ENCODE results near the gene FLNB. TPM values are rescaled to one million over a fixed set of nuclear protein-coding genes. Genes with fewer than 3 reads are reported as not detected.

Gene FLNB
- total RNA-seq, 2 experiments from 2014 or later, result 47.7 to 48.0 TPM

GRCh38 chr3:58001086-58001467, 7.1 kb upstream of the FLNB start:
- Mint-ChIP-seq H3K27me3 (ENCODE audit: low read depth) (no peaks in the 10 kb centered on the region), H3K27ac (no peak overlapping the region), H3K4me1 (ENCODE audit: low read depth) (peaks cover 13% of the 10 kb centered on the region), H3K36me3 (ENCODE audit: low read depth) (no peaks in the 10 kb centered on the region), H3K4me3 (no peak overlapping the region), H3K9me3 (no peaks in the 10 kb centered on the region)
- DNase-seq, result no peak
- CTCF ChIA-PET, result no interaction called here
- intact Hi-C loops (cut with micrococcal nuclease), result no loop called here

- CTCF ChIA-PET, result no interaction called here
- no peak overlapping the region for H3K4me3 Mint-ChIP-seq
- intact Hi-C loops (cut with micrococcal nuclease), result no loop called here
- H3K36me3 Mint-ChIP-seq (ENCODE audit: low read depth), result no peaks in the 10 kb centered on the region
- DNase-seq, result no peak
- H3K27ac Mint-ChIP-seq, result no peak overlapping the region
- no peaks in the 10 kb centered on the region for H3K9me3 Mint-ChIP-seq
- H3K4me1 Mint-ChIP-seq (ENCODE audit: low read depth), result peaks cover 13% of the 10 kb centered on the region
- no peaks in the 10 kb centered on the region for H3K27me3 Mint-ChIP-seq (ENCODE audit: low read depth)
Measured at GRCh38 chr3:58001979-58002378, 6.2 kb upstream of the FLNB start.

GRCh38 chr3:58003093-58003492, 5.1 kb upstream of the FLNB start:
- CTCF ChIA-PET, result no interaction called here
- intact Hi-C loops (cut with micrococcal nuclease), result no loop called here

GRCh38 chr3:58004973-58005372, 3.2 kb upstream of the FLNB start:
- CTCF ChIA-PET, result interaction anchor here (0.7 to 1.2 kb wide), 5 partner anchors 24 to 905 kb away, joined by 3 to 4 read pairs (median 3); no protein-coding TSS in a partner anchor
- Mint-ChIP-seq H3K27me3 (ENCODE audit: low read depth) (no peaks in the 10 kb centered on the region), H3K9me3 (no peaks in the 10 kb centered on the region), H3K4me1 (ENCODE audit: low read depth) (peaks cover 7% of the 10 kb centered on the region), H3K36me3 (ENCODE audit: low read depth) (no peaks in the 10 kb centered on the region), H3K4me3 (no peak overlapping the region), H3K27ac (no peak overlapping the region)
- intact Hi-C loops (cut with micrococcal nuclease), result loop anchor here (5.0 kb wide), 1 partner anchor 527 kb away; no protein-coding TSS in a partner anchor
- no peak for DNase-seq

More at GRCh38 chr3:58003093-58003492, 5.1 kb upstream of the FLNB start:
- Mint-ChIP-seq H3K9me3 (no peaks in the 10 kb centered on the region), H3K36me3 (ENCODE audit: low read depth) (no peaks in the 10 kb centered on the region), H3K27me3 (ENCODE audit: low read depth) (no peaks in the 10 kb centered on the region), H3K4me3 (no peak overlapping the region), H3K27ac (no peak overlapping the region), H3K4me1 (ENCODE audit: low read depth) (peaks cover 13% of the 10 kb centered on the region)
- no peak for DNase-seq

GRCh38 chr3:58005669-58006068, 2.6 kb upstream of the FLNB start:
- H3K4me1 Mint-ChIP-seq (ENCODE audit: low read depth), result peaks cover 13% of the 10 kb centered on the region
- H3K27me3 Mint-ChIP-seq (ENCODE audit: low read depth), result no peaks in the 10 kb centered on the region
- no peaks in the 10 kb centered on the region for H3K36me3 Mint-ChIP-seq (ENCODE audit: low read depth)
- no peaks in the 10 kb centered on the region for H3K9me3 Mint-ChIP-seq
- no peak overlapping the region for H3K27ac Mint-ChIP-seq
- CTCF ChIA-PET, result interaction anchor here (0.7 to 4.1 kb wide), 5 partner anchors 87 to 906 kb away, joined by 3 to 50 read pairs (median 4); no protein-coding TSS in a partner anchor
- intact Hi-C loops (cut with micrococcal nuclease), result loop anchor here (5.0 kb wide), 1 partner anchor 527 kb away; no protein-coding TSS in a partner anchor
- no peak for DNase-seq
- no peak overlapping the region for H3K4me3 Mint-ChIP-seq

GRCh38 chr3:58006661-58007060, 1.6 kb upstream of the FLNB start:
- Mint-ChIP-seq H3K4me3 (no peak overlapping the region), H3K36me3 (ENCODE audit: low read depth) (no peaks in the 10 kb centered on the region), H3K27me3 (ENCODE audit: low read depth) (no peaks in the 10 kb centered on the region), H3K4me1 (ENCODE audit: low read depth) (peaks cover 22% of the 10 kb centered on the region), H3K27ac (no peak overlapping the region), H3K9me3 (no peaks in the 10 kb centered on the region)
- intact Hi-C loops (cut with micrococcal nuclease), result loop anchor here (5.0 kb wide), 1 partner anchor 526 kb away; no protein-coding TSS in a partner anchor
- DNase-seq, result no peak
- CTCF ChIA-PET, result interaction anchor here (1.2 to 4.1 kb wide), 11 partner anchors 12 to 211 kb away, joined by 3 to 50 read pairs (median 6); no protein-coding TSS in a partner anchor

GRCh38 chr3:58009026-58009748, 965 bp downstream of the FLNB start:
- DNase-seq, result peak; percentile 69
- Mint-ChIP-seq H3K27ac (peak overlapping the region; percentile 21), H3K36me3 (ENCODE audit: low read depth) (no peaks in the 10 kb centered on the region), H3K27me3 (ENCODE audit: low read depth) (no peaks in the 10 kb centered on the region), H3K4me3 (peak overlapping the region; percentile 92), H3K4me1 (ENCODE audit: low read depth) (peaks cover 40% of the 10 kb centered on the region), H3K9me3 (no peaks in the 10 kb centered on the region)
- intact Hi-C loops (cut with micrococcal nuclease), result loop anchor here (1.0 to 5.0 kb wide), 7 partner anchors 10 to 523 kb away; no protein-coding TSS in a partner anchor
- CTCF ChIA-PET, result interaction anchor here (0.6 to 4.1 kb wide), 14 partner anchors 10 to 209 kb away, joined by 3 to 50 read pairs (median 5); no protein-coding TSS in a partner anchor

GRCh38 chr3:58009749-58010535, 1.7 kb downstream of the FLNB start:
- peak overlapping the region; percentile 21 for H3K27ac Mint-ChIP-seq
- DNase-seq, result peak; percentile 38
- intact Hi-C loops (cut with micrococcal nuclease), result loop anchor here (1.0 to 5.0 kb wide), 7 partner anchors 9 to 522 kb away; no protein-coding TSS in a partner anchor
- H3K9me3 Mint-ChIP-seq, result no peaks in the 10 kb centered on the region
- peaks cover 40% of the 10 kb centered on the region for H3K4me1 Mint-ChIP-seq (ENCODE audit: low read depth)
- no peaks in the 10 kb centered on the region for H3K27me3 Mint-ChIP-seq (ENCODE audit: low read depth)
- peak overlapping the region; percentile 92 for H3K4me3 Mint-ChIP-seq
- no peaks in the 10 kb centered on the region for H3K36me3 Mint-ChIP-seq (ENCODE audit: low read depth)
- CTCF ChIA-PET, result interaction anchor here (1.2 to 4.1 kb wide), 5 partner anchors 9 to 168 kb away, joined by 3 to 50 read pairs (median 15); no protein-coding TSS in a partner anchor

- H3K4me3 Mint-ChIP-seq, result peak overlapping the region; percentile 92
- no peaks in the 10 kb centered on the region for H3K36me3 Mint-ChIP-seq (ENCODE audit: low read depth)
- H3K4me1 Mint-ChIP-seq (ENCODE audit: low read depth), result peaks cover 43% of the 10 kb centered on the region
- no peak for DNase-seq
- H3K27ac Mint-ChIP-seq, result no peak overlapping the region
- H3K9me3 Mint-ChIP-seq, result no peaks in the 10 kb centered on the region
- H3K27me3 Mint-ChIP-seq (ENCODE audit: low read depth), result no peaks in the 10 kb centered on the region
- intact Hi-C loops (cut with micrococcal nuclease), result no loop called here
- CTCF ChIA-PET, result interaction anchor here (1.8 kb wide), 1 partner anchor 167 kb away, joined by 6 read pairs; no protein-coding TSS in a partner anchor
Measured at GRCh38 chr3:58010562-58010961, 2.3 kb downstream of the FLNB start.

GRCh38 chr3:58011580-58011979, 3.4 kb downstream of the FLNB start:
- intact Hi-C loops (cut with micrococcal nuclease), result no loop called here
- H3K27ac Mint-ChIP-seq, result no peak overlapping the region
- H3K27me3 Mint-ChIP-seq (ENCODE audit: low read depth), result no peaks in the 10 kb centered on the region
- H3K9me3 Mint-ChIP-seq, result no peaks in the 10 kb centered on the region
- peaks cover 43% of the 10 kb centered on the region for H3K4me1 Mint-ChIP-seq (ENCODE audit: low read depth)
- no peaks in the 10 kb centered on the region for H3K36me3 Mint-ChIP-seq (ENCODE audit: low read depth)
- DNase-seq, result no peak
- no peak overlapping the region for H3K4me3 Mint-ChIP-seq
- CTCF ChIA-PET, result interaction anchor here (0.6 to 1.8 kb wide), 3 partner anchors 141 to 1148 kb away, joined by 3 to 6 read pairs (median 3); no protein-coding TSS in a partner anchor

- Mint-ChIP-seq H3K9me3 (no peaks in the 10 kb centered on the region), H3K4me1 (ENCODE audit: low read depth) (peaks cover 46% of the 10 kb centered on the region), H3K36me3 (ENCODE audit: low read depth) (no peaks in the 10 kb centered on the region), H3K27ac (no peak overlapping the region), H3K27me3 (ENCODE audit: low read depth) (no peaks in the 10 kb centered on the region), H3K4me3 (no peak overlapping the region)
- DNase-seq, result no peak
- CTCF ChIA-PET, result interaction anchor here (0.6 to 1.8 kb wide), 3 partner anchors 8 to 166 kb away, joined by 3 to 6 read pairs (median 4); no protein-coding TSS in a partner anchor
- intact Hi-C loops (cut with micrococcal nuclease), result no loop called here
Measured at GRCh38 chr3:58012302-58012701, 4.1 kb downstream of the FLNB start.

GRCh38 chr3:58013099-58013498, 4.9 kb downstream of the FLNB start:
- Mint-ChIP-seq H3K36me3 (ENCODE audit: low read depth) (no peaks in the 10 kb centered on the region), H3K4me3 (no peak overlapping the region), H3K27me3 (ENCODE audit: low read depth) (no peaks in the 10 kb centered on the region), H3K4me1 (ENCODE audit: low read depth) (peaks cover 51% of the 10 kb centered on the region), H3K27ac (no peak overlapping the region), H3K9me3 (no peaks in the 10 kb centered on the region)
- no peak for DNase-seq
- CTCF ChIA-PET, result interaction anchor here (0.6 kb wide), 1 partner anchor 110 kb away, joined by 5 read pairs; no protein-coding TSS in a partner anchor
- intact Hi-C loops (cut with micrococcal nuclease), result no loop called here

Data from activated naive CD4-positive, alpha-beta T cell treated with anti-CD3 and anti-CD28 coated beads for 36 hours (primary cell).